ENCODE data around the gene GNG10. TPM values are rescaled to one million over a fixed set of nuclear protein-coding genes. Genes with fewer than 3 reads are reported as not detected.

GNG10 gene
- total and polyA plus RNA-seq, 9 of the 15 experiments (the other 6 are each of a cell fraction or from before 2014, with no cell fraction given) = 13.1 to 37.8 (median 28.4) TPM

GRCh38 chr9:111631214-111631971, 30.0 kb upstream of the GNG10 start, which contains the start of gene DNAJC25 (continued):
- TF ChIP-seq CEBPZ (IDR thresholded peaks at IDR 0.05; ENCODE audit: borderline replicate concordance, low read depth, low read length) = no peak
- TF ChIP-seq SMARCC2 (IDR thresholded peaks at IDR 0.05; ENCODE audit: low read depth) = no peak
- TF ChIP-seq, protein P1, sequence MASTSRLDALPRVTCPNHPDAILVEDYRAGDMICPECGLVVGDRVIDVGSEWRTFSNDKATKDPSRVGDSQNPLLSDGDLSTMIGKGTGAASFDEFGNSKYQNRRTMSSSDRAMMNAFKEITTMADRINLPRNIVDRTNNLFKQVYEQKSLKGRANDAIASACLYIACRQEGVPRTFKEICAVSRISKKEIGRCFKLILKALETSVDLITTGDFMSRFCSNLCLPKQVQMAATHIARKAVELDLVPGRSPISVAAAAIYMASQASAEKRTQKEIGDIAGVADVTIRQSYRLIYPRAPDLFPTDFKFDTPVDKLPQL (IDR thresholded peaks at IDR 0.05; ENCODE audit: extremely low read depth, insufficient read length) = no peak
- TF ChIP-seq ZNF224 (CRISPR knock-in tag; IDR thresholded peaks at IDR 0.05) = no peak
- no peak for TF ChIP-seq ZKSCAN1 (IDR thresholded peaks at IDR 0.05; ENCODE audit: low read depth, low read length)
- no peak for TF ChIP-seq JUNB (CRISPR knock-in tag; conservative IDR thresholded peaks at IDR 0.05)
- TF ChIP-seq MYNN (IDR thresholded peaks at IDR 0.05) = no peak
- TF ChIP-seq MYNN (CRISPR knock-in tag; IDR thresholded peaks at IDR 0.05) = no peak
- TF ChIP-seq ZNF644 (tag; IDR thresholded peaks at IDR 0.05; ENCODE audit: low read depth) = no peak
- TF ChIP-seq PTTG1 (tag; IDR thresholded peaks at IDR 0.05; ENCODE audit: low read depth) = no peak
- peak; percentile 86; the same call in 1 of the 2 replicates for TF ChIP-seq ATF7 (IDR thresholded peaks at IDR 0.05)
- TF ChIP-seq ZNF699 (CRISPR knock-in tag; IDR thresholded peaks at IDR 0.05; ENCODE audit: insufficient replicate concordance) = no peak
- TF ChIP-seq FOXP1 (CRISPR knock-in tag; IDR thresholded peaks at IDR 0.05) = peak; percentile 91; the same call in 1 of the 2 replicates
- TF ChIP-seq HDAC2 (IDR thresholded peaks at IDR 0.05) = no peak
- no peak for TF ChIP-seq ZNF165 (CRISPR knock-in tag; IDR thresholded peaks at IDR 0.05; ENCODE audit: borderline replicate concordance)
- no peak for TF ChIP-seq CBX2 (IDR thresholded peaks at IDR 0.05; ENCODE audit: insufficient read depth, low read length, poor library complexity, severe bottlenecking)
- no peak for TF ChIP-seq FOXM1 (IDR thresholded peaks at IDR 0.05; ENCODE audit: low read depth)
- TF ChIP-seq FOXM1 (CRISPR knock-in tag; IDR thresholded peaks at IDR 0.05; ENCODE audit: low read depth) = no peak; the same call in 1 of the 2 replicates
- no peak for TF ChIP-seq CBX8 (IDR thresholded peaks at IDR 0.05; ENCODE audit: borderline replicate concordance, extremely low read depth, low read depth, low read length, poor library complexity, severe bottlenecking)
- peak; percentile 78 for TF ChIP-seq CCNT2 (IDR thresholded peaks at IDR 0.05; ENCODE audit: borderline replicate concordance, extremely low read depth, insufficient read length, low read depth, low read length)
- TF ChIP-seq SMARCA4 (IDR thresholded peaks at IDR 0.05) = no peak
- TF ChIP-seq ID3 (CRISPR knock-in tag; IDR thresholded peaks at IDR 0.05) = no peak
- TF ChIP-seq ID3 (tag; IDR thresholded peaks at IDR 0.05) = peak; percentile 16
- TF ChIP-seq RBM15 (IDR thresholded peaks at IDR 0.05; ENCODE audit: insufficient read depth, low read length) = no peak

Data from K562 (cell line).